ENCODE data around the gene UBALD1.

- TF ChIP-seq CTCF (optimal IDR thresholded peaks at IDR 0.05 in 1 of 3, IDR thresholded peaks at IDR 0.05 in 1 of 3, conservative IDR thresholded peaks at IDR 0.05 in 1 of 3; ENCODE audit: extremely low read depth in 1 of 3, insufficient read depth in 2 of 3, low read length in 3 of 3) (no peak), EZH2 (IDR thresholded peaks at IDR 0.05; ENCODE audit: low read length) (no peak)
Measured at GRCh38 chr16:4639899-4640509, 25.3 kb upstream of the UBALD1 start.
